ENCODE measurements around the gene EHMT1. TPM values are rescaled to one million over a fixed set of nuclear protein-coding genes. Genes with fewer than 3 reads are reported as not detected.
A peak's percentile ranks its signal among the peaks of the same experiment; 100 is the strongest.

Gene EHMT1
- total and polyA plus RNA-seq, 8 donors = 29.9 to 51.1 (median 32.6) TPM

DNA sequence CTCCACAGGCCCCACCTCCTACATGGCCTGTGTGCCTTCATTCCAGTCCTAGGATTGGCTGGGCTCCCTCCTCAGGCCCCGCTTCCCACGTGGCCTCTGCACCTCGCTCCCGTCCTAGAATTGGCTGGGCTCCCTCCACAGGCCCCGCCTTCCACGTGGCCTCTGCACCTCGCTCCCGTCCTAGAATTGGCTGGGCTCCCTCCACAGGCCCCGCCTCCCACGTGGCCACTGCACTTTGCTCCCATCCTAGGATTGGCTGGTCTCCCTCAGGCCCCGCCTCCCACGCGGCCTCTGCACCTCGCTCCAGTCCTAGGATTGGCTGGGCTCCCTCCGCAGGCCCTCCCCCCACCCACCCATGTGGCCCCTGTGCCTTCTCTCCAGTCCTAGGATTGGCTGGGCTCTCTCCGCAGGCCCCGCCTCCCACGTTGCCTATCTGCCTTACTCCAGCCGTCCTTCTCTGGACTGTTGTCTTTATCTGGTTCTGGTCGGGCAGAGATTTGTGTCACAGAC lies 213.4 kb downstream of the EHMT1 start:
- Histone ChIP-seq H3K9me3 (no peaks in the 10 kb centered on the region), H3K4me3 (no peak overlapping the region), H3K36me3 (peaks cover 0 to 21% (median 5%) of the 10 kb centered on the region in 3 donors), H3K27me3 (no peaks in the 10 kb centered on the region), H3K4me1 (no peaks in the 10 kb centered on the region), H3K27ac (no peak overlapping the region)
- intact Hi-C loops (cut with DNase I) = no loop called here
- ATAC-seq = no peak
- no peak for DNase-seq
- FAIRE-seq = no peak
- TF ChIP-seq, protein P1, sequence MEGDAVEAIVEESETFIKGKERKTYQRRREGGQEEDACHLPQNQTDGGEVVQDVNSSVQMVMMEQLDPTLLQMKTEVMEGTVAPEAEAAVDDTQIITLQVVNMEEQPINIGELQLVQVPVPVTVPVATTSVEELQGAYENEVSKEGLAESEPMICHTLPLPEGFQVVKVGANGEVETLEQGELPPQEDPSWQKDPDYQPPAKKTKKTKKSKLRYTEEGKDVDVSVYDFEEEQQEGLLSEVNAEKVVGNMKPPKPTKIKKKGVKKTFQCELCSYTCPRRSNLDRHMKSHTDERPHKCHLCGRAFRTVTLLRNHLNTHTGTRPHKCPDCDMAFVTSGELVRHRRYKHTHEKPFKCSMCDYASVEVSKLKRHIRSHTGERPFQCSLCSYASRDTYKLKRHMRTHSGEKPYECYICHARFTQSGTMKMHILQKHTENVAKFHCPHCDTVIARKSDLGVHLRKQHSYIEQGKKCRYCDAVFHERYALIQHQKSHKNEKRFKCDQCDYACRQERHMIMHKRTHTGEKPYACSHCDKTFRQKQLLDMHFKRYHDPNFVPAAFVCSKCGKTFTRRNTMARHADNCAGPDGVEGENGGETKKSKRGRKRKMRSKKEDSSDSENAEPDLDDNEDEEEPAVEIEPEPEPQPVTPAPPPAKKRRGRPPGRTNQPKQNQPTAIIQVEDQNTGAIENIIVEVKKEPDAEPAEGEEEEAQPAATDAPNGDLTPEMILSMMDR (IDR thresholded peaks at IDR 0.05) = no peak
- WGBS, 2 donors = 96% methylated on average over 20 of the region's 20 CpGs

DNA sequence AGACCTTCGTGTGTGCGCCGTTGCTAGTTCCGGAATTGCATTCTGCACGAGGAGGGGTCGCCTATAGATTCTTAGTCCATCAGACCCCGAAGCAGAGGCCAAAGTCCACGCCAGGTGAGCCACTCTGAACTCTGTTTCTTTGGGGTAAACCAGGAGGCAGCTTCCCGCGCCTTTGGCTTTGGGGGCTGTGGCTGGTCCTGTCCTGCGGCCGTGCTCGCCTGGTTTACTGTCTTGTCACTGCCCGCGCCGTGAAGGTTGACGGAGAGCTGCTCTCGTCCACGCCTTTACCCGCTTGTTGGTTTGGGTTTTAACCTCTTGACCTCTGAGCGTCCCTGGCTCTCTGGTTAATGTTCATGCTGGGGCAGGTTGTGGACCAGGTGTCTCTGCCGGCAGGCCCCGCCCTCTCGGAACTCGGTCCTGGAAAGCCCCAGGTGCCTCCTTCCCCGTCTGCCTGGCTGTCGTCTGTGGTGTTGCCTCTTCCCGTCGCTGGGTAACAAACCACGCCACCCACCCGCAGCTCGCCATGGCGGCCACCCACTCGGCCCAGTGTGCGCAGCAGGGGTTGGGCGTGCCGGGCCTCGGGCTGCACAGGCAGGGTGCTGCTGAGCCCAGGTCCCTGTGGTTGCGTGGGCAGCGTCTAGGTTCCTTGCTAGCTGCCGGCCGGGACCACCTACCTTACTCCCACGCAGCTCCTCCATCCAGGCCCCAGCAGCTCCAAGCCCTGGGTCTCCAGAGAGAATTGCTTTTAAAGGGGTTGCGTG lies 214.2 kb downstream of the EHMT1 start:
- TF ChIP-seq, protein P1 (IDR thresholded peaks at IDR 0.05) = no peak
- Histone ChIP-seq H3K4me1 (no peaks in the 10 kb centered on the region), H3K36me3 (peaks cover 0 to 21% (median 5%) of the 10 kb centered on the region in 3 donors), H3K9me3 (no peaks in the 10 kb centered on the region), H3K4me3 (no peak overlapping the region), H3K27me3 (no peaks in the 10 kb centered on the region), H3K27ac (no peak overlapping the region)
- ATAC-seq (no peak), DNase-seq (peak in 1 of 6 donors; percentile 55), FAIRE-seq (no peak)
- 96 to 98% methylated on average over 39 to 44 of the region's 44 CpGs for WGBS, 2 donors
- intact Hi-C loops (cut with DNase I) = no loop called here

DNA sequence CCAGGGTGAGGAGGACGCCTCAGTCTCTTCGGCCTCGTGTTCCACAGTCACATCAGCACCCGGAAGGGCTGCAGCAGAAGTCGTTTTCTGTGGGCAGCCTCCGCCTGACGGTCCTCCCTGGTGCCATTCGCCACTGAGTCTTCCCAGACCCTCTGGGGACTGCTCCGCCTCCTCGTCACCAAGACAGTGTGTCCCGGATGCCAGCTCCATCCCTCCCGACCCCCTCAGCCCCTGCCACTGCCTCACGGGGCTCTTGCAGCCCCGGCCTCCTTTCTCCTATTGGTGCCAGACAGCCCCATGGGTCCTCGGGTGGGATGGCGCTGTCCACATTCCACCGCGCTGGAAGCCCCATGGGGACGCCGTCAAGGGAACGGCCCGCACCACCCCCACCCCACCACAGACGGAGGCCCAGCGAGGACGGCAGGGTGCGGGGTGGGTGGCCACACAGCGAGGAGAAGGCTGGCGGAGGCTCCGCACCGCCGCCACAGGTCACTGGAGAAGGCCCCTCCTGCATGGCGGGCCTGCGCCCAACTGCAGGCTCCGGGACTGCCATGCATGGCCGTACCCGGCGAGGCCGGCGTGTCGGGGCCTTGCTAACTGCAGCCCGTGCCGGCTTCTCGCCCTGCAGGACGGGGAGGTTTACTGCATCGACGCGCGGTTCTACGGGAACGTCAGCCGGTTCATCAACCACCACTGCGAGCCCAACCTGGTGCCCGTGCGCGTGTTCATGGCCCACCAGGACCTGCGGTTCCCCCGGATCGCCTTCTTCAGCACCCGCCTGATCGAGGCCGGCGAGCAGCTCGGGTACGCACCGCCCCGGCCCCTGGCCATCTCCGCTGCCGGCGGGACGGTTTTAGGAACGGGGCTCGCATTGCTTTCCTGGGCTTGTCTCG lies 215.2 kb downstream of the EHMT1 start:
- H3K4me3 ChIP-seq = no peak overlapping the region
- no peaks in the 10 kb centered on the region for H3K9me3 ChIP-seq
- ATAC-seq (no peak), DNase-seq (peak in 1 of 6 donors; percentile 56), FAIRE-seq (no peak)
- TF ChIP-seq, protein P1 (IDR thresholded peaks at IDR 0.05) = no peak
- H3K27ac ChIP-seq = no peak overlapping the region
- peaks cover 0 to 21% (median 5%) of the 10 kb centered on the region in 3 donors for H3K36me3 ChIP-seq
- no peaks in the 10 kb centered on the region for H3K4me1 ChIP-seq
- intact Hi-C loops (cut with DNase I) = no loop called here
- WGBS, 2 donors = 97 to 98% methylated on average over 69 to 73 of the region's 73 CpGs
- no peaks in the 10 kb centered on the region for H3K27me3 ChIP-seq

DNA sequence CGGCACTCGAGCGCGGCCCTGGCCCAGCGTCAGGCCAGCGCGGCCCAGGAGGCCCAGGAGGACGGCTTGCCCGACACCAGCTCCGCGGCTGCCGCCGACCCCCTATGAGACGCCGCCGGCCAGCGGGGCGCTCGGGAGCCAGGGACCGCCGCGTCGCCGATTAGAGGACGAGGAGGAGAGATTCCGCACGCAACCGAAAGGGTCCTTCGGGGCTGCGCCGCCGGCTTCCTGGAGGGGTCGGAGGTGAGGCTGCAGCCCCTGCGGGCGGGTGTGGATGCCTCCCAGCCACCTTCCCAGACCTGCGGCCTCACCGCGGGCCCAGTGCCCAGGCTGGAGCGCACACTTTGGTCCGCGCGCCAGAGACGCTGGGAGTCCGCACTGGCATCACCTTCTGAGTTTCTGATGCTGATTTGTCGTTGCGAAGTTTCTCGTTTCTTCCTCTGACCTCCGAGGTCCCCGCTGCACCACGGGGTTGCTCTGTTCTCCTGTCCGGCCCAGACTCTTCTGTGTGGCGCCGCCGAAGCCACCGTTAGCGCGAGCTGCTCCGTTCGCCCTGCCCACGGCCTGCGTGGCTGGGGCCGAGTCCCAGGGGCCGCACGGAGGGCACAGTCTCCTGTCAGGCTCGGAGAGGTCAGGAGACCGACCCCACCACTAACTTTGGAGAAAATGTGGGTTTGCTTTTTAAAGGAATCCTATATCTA lies 216.2 kb downstream of the EHMT1 start:
- ATAC-seq = no peak
- no peak for FAIRE-seq
- Histone ChIP-seq H3K9me3 (no peaks in the 10 kb centered on the region), H3K27ac (no peak overlapping the region), H3K36me3 (peaks cover 0 to 21% (median 5%) of the 10 kb centered on the region in 3 donors), H3K27me3 (no peaks in the 10 kb centered on the region), H3K4me1 (no peaks in the 10 kb centered on the region), H3K4me3 (no peak overlapping the region)
- WGBS, 2 donors = 97 to 98% methylated on average over 66 of the region's 66 CpGs
- intact Hi-C loops (cut with DNase I) = no loop called here
- TF ChIP-seq, protein P1 (IDR thresholded peaks at IDR 0.05) = no peak
- DNase-seq = peak in 1 of 6 donors; percentile 54
